ENCODE results near the gene MYCL.

MYCL gene

GRCh38 chr1:39926820-39927219 is 25.1 kb upstream of the MYCL start:
- TF ChIP-seq REST (IDR thresholded peaks at IDR 0.05; ENCODE audit: insufficient read depth in 1 of 2, low read depth in 2 of 2, low read length in 2 of 2) = no peak
- no peak for TF ChIP-seq POLR2AphosphoS5 (IDR thresholded peaks at IDR 0.05; ENCODE audit: low read depth, low read length)
- no peak for TF ChIP-seq FOXP2 (optimal IDR thresholded peaks at IDR 0.05; ENCODE audit: borderline replicate concordance, extremely low read depth, extremely low read length, insufficient read depth)
- TF ChIP-seq TAF1 (IDR thresholded peaks at IDR 0.05; ENCODE audit: borderline replicate concordance, insufficient read depth, low read length) = no peak
- TF ChIP-seq SIN3A (IDR thresholded peaks at IDR 0.05; ENCODE audit: borderline replicate concordance, insufficient read depth, low read length) = no peak

GRCh38 chr1:39926343-39926793 is 24.7 kb upstream of the MYCL start:
- no peak for TF ChIP-seq SIN3A (IDR thresholded peaks at IDR 0.05; ENCODE audit: borderline replicate concordance, insufficient read depth, low read length)
- no peak for TF ChIP-seq REST (IDR thresholded peaks at IDR 0.05; ENCODE audit: insufficient read depth in 1 of 2, low read depth in 2 of 2, low read length in 2 of 2)
- TF ChIP-seq FOXP2 (optimal IDR thresholded peaks at IDR 0.05; ENCODE audit: borderline replicate concordance, extremely low read depth, extremely low read length, insufficient read depth) = no peak
- no peak for TF ChIP-seq TAF1 (IDR thresholded peaks at IDR 0.05; ENCODE audit: borderline replicate concordance, insufficient read depth, low read length)
- no peak for TF ChIP-seq POLR2AphosphoS5 (IDR thresholded peaks at IDR 0.05; ENCODE audit: low read depth, low read length)

- TF ChIP-seq FOXP2 (optimal IDR thresholded peaks at IDR 0.05; ENCODE audit: borderline replicate concordance, extremely low read depth, extremely low read length, insufficient read depth) = no peak
- TF ChIP-seq REST (IDR thresholded peaks at IDR 0.05; ENCODE audit: insufficient read depth in 1 of 2, low read depth in 2 of 2, low read length in 2 of 2) = no peak
- no peak for TF ChIP-seq TAF1 (IDR thresholded peaks at IDR 0.05; ENCODE audit: borderline replicate concordance, insufficient read depth, low read length)
- TF ChIP-seq POLR2AphosphoS5 (IDR thresholded peaks at IDR 0.05; ENCODE audit: low read depth, low read length) = no peak
- TF ChIP-seq SIN3A (IDR thresholded peaks at IDR 0.05; ENCODE audit: borderline replicate concordance, insufficient read depth, low read length) = no peak
Measured at GRCh38 chr1:39925721-39926342, 24.1 kb upstream of the MYCL start.

GRCh38 chr1:39922251-39922688 is 20.6 kb upstream of the MYCL start:
- TF ChIP-seq FOXP2 (optimal IDR thresholded peaks at IDR 0.05; ENCODE audit: borderline replicate concordance, extremely low read depth, extremely low read length, insufficient read depth) = no peak
- no peak for TF ChIP-seq POLR2AphosphoS5 (IDR thresholded peaks at IDR 0.05; ENCODE audit: low read depth, low read length)
- no peak for TF ChIP-seq TAF1 (IDR thresholded peaks at IDR 0.05; ENCODE audit: borderline replicate concordance, insufficient read depth, low read length)
- no peak for TF ChIP-seq REST (IDR thresholded peaks at IDR 0.05; ENCODE audit: insufficient read depth in 1 of 2, low read depth in 2 of 2, low read length in 2 of 2)
- no peak for TF ChIP-seq SIN3A (IDR thresholded peaks at IDR 0.05; ENCODE audit: borderline replicate concordance, insufficient read depth, low read length)
